Activated CD8-positive, alpha-beta memory T cell treated with anti-CD3 and anti-CD28 coated beads for 4 hours (primary cell): ENCODE data around the gene CNTD1.
"Not testable (repeated sequence)": the region's sequence is repeated elsewhere in the genome, so short reads cannot be mapped to it uniquely, and the experiment has no call there.

ENCODE experiments used
- DNase-seq, 2 donors: peaks; one replicate each; pipeline ENCODE4 v3.0.0-alpha.2; 2020; ENCODE audit warnings: low read depth in 2 of 2

Gene CNTD1

DNA sequence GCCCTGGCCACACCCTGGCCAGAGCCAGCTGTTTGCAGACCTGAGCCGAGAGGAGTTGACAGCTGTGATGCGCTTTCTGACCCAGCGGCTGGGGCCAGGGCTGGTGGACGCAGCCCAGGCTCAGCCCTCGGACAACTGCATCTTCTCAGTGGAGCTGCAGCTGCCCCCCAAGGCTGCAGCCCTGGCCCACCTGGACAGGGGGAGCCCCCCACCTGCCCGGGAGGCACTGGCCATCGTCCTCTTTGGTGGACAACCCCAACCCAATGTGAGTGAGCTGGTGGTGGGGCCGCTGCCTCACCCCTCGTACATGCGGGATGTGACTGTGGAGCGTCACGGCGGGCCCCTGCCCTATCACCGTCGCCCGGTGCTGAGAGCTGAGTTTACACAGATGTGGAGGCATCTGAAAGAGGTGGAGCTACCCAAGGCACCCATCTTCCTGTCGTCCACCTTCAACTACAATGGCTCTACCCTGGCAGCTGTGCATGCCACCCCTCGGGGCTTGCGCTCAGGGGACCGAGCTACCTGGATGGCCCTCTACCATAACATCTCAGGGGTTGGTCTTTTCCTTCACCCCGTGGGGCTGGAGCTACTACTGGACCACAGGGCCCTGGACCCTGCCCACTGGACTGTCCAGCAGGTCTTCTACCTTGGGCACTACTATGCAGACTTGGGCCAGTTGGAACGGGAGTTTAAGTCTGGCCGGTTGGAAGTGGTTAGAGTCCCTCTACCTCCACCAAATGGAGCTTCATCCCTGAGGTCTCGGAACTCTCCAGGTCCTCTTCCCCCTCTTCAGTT, 46.3 kb downstream of the CNTD1 start:
- DNase-seq = no peak

DNA sequence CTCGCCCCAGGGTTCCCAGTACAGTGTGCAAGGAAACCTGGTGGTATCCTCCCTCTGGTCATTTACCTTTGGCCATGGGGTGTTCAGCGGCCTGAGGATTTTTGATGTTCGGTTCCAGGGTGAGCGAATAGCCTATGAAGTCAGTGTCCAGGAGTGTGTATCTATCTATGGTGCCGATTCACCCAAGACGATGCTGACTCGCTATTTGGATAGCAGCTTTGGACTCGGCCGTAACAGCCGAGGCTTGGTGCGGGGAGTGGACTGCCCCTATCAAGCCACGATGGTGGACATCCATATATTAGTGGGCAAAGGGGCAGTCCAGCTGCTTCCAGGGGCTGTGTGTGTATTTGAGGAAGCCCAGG, 46.9 kb downstream of the CNTD1 start:
- no peak for DNase-seq

GRCh38 chr17:42845918-42846593, 47.4 kb downstream of the CNTD1 start:
- no peak for DNase-seq

DNA sequence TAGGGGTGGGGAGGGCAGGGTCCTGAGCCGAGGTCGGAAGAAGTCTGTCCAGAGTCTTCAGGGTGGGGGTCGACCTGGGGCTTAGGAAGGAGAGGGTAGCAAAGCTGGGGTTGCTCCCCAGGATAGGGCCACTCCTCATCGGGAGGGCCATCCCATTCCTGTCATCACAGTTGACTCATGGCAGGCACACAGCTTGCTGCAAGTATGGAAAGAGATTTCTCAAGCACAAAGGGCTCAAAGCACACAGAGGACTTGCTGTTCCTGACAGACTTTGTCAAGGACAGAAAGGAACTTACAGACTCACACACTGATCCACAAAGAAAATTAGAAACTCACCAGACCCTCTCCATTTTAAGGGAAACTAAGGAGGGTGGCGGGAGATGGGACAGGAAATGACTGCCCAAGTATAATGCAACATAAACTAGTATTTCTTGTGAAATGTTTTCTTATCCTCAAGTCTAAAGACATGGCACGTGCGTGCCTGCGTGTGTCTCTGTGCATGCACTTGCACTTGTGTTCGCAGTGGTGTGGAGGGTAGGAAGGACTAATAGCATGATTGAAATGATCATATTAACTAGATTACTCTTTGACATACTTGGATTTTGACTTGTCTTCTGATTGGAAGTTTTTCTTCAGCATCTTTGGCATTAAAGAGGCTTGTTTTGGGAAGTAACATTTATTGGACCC, 48.1 kb downstream of the CNTD1 start:
- no peak for DNase-seq

GRCh38 chr17:42848093-42848492, 49.4 kb downstream of the CNTD1 start:
- no peak for DNase-seq

- DNase-seq = no peak
These were observed 50.4 kb downstream of the CNTD1 start for GRCh38 chr17:42849031-42849430.

- no peak for DNase-seq
These were observed 51.0 kb downstream of the CNTD1 start for GRCh38 chr17:42849451-42850181.

GRCh38 chr17:42850954-42851353, 52.3 kb downstream of the CNTD1 start, which contains the start of gene AOC3:
Gene AOC3, plus strand, starts transcription at chr17:42851199. Its CDS starts 145 bp downstream, at chr17:42851344.
- no peak for DNase-seq

GRCh38 chr17:42851371-42852240, 52.9 kb downstream of the CNTD1 start:
- not testable (repeated sequence) for DNase-seq

- DNase-seq = no peak
These were observed 53.7 kb downstream of the CNTD1 start for GRCh38 chr17:42852351-42852750.

- no peak for DNase-seq
These were observed 54.3 kb downstream of the CNTD1 start for GRCh38 chr17:42853004-42853403.

- no peak for DNase-seq
These were observed 54.9 kb downstream of the CNTD1 start for GRCh38 chr17:42853597-42853967.

- no peak for DNase-seq
These were observed 55.5 kb downstream of the CNTD1 start for GRCh38 chr17:42853968-42854790.

- DNase-seq = no peak
These were observed 56.5 kb downstream of the CNTD1 start for GRCh38 chr17:42855048-42855596.

GRCh38 chr17:42856093-42856492, 57.4 kb downstream of the CNTD1 start:
- not testable (repeated sequence) for DNase-seq

DNA sequence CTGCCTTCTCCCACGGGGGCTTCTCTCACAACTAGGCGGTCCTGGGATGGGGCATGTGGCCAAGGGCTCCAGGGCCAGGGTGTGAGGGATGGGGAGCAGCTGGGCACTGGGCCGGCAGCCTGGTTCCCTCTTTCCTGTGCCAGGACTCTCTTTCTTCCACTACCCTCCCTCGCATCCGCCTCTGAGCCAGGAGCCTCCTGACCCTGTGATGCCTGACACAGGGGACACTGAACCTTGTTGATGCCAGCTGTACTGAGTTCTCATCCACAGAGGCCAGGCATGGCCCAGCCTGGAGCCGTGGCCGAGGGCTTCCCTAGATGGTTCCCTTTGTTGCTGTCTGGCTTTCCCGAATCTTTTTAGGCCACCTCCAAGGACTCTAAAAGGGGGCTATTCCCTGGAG, 57.9 kb downstream of the CNTD1 start:
- not testable (repeated sequence) for DNase-seq

DNA sequence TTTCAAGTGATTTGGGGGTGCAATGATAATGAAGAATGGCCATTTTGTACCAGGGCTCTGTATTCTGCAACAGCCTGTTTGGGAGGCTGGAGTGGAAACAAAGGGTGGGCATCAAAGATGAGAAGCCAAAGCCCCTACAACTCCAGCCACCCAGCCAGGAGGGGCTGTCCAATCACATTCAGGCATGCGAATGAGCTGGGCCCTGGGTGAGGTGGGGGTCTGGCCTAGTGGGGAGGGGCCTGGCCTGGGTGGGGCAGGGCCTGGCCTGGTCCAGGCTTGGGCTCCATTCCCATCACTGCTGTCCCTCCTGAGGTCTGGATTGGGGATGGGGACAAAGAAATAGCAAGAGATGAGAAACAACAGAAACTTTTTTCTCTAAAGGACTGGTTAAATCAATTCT, 58.7 kb downstream of the CNTD1 start:
- no peak for DNase-seq
